Vagina (tissue), 2 donors: ENCODE data around the gene LAMA2.

Experiments used
- POLR2A ChIP-seq, 2 donors: fragments of 450-650 bp; IDR thresholded peaks; one replicate each; pipeline ENCODE4 v1.6.1; 2017; ENCODE audit warnings: antibody characterized with exemption in 2 of 2, mild to moderate bottlenecking in 2 of 2, moderate library complexity in 2 of 2
- POLR2AphosphoS5 ChIP-seq, 2 donors: sonication (generic); formaldehyde crosslinking; IDR thresholded peaks; one replicate each; pipeline ENCODE4 v1.9.0; 2017; ENCODE audit warnings: antibody characterized with exemption in 2 of 2, mild to moderate bottlenecking in 2 of 2, low read depth in 1 of 2; ENCODE audit not compliant: insufficient read depth in 1 of 2
- TF ChIP-seq, protein P1 (sequence below), 3 experiments: fragments of 450-650 bp in 2 of 3; fragments of 200-600 bp in 1 of 3; sonication (generic) in 1 of 3; IDR thresholded peaks; one replicate each; pipeline ENCODE4 v1.5.1; 2017 to 2019; ENCODE audit warnings: antibody characterized with exemption in 3 of 3, mild to moderate bottlenecking in 2 of 3, moderate library complexity in 2 of 3

DNA sequence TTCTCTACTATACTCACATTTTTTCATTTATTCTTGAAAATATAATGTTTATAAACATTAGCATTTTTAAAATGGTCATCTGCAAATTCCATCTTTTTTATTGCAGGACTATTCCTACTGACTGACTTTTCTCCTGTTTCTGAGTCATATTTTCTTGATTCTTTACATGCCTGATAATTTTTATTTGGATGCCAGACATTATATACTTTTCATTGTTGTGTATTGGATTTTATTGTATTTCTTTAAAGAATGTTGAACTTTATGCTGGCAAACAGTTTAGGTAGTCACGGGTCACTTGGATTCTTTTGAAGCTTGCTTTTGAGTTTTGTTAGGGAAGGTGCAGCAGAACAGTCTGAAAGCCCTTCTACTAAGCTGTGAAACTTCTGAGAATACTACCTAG, 423.9 kb downstream of the LAMA2 start:
- TF ChIP-seq, protein P1, sequence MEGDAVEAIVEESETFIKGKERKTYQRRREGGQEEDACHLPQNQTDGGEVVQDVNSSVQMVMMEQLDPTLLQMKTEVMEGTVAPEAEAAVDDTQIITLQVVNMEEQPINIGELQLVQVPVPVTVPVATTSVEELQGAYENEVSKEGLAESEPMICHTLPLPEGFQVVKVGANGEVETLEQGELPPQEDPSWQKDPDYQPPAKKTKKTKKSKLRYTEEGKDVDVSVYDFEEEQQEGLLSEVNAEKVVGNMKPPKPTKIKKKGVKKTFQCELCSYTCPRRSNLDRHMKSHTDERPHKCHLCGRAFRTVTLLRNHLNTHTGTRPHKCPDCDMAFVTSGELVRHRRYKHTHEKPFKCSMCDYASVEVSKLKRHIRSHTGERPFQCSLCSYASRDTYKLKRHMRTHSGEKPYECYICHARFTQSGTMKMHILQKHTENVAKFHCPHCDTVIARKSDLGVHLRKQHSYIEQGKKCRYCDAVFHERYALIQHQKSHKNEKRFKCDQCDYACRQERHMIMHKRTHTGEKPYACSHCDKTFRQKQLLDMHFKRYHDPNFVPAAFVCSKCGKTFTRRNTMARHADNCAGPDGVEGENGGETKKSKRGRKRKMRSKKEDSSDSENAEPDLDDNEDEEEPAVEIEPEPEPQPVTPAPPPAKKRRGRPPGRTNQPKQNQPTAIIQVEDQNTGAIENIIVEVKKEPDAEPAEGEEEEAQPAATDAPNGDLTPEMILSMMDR (IDR thresholded peaks at IDR 0.05) = no peak
- TF ChIP-seq POLR2A (IDR thresholded peaks at IDR 0.05) (no peak), POLR2AphosphoS5 (IDR thresholded peaks at IDR 0.05; ENCODE audit: insufficient read depth in 1 of 2, low read depth in 1 of 2) (no peak)
